Measurements from ENCODE around the gene ITFG2. TPM values are rescaled to one million over a fixed set of nuclear protein-coding genes. Genes with fewer than 3 reads are reported as not detected.

Gene ITFG2
- total RNA-seq, 2 donors from 2014 or later: 32.4 to 65.9 TPM

- peaks cover 38% of the 10 kb centered on the region for H3K4me1 ChIP-seq
- WGBS, 2 donors: 55 to 62% methylated on average over 6 to 7 of the region's 7 CpGs
- intact Hi-C loops (cut with DNase I): no loop called here
- TF ChIP-seq POLR2A (IDR thresholded peaks at IDR 0.05) (no peak), CTCF (IDR thresholded peaks at IDR 0.05) (no peak)
- no peaks in the 10 kb centered on the region for H3K9me3 ChIP-seq
- DNase-seq (peak; percentile 63 to 86 (median 71)), ATAC-seq (no peak)
- peak overlapping the region in 1 of 4 donors; percentile 39 for H3K27ac ChIP-seq
- peaks cover 13 to 28% of the 10 kb centered on the region in 2 donors for H3K36me3 ChIP-seq (replicated peaks in 1 of 2; ENCODE audit: insufficient read depth in 1 of 2, low read depth in 2 of 2)
- H3K27me3 ChIP-seq: no peaks in the 10 kb centered on the region
- H3K4me3 ChIP-seq: no peak overlapping the region
These were observed 14.6 kb upstream of the ITFG2 start for GRCh38 chr12:2797721-2798418.

GRCh38 chr12:2800046-2800570 is 12.4 kb upstream of the ITFG2 start:
- ATAC-seq: no peak

GRCh38 chr12:2801044-2801783 is 11.3 kb upstream of the ITFG2 start:
- H3K9me3 ChIP-seq: no peaks in the 10 kb centered on the region
- no peak for TF ChIP-seq CTCF (IDR thresholded peaks at IDR 0.05)
- no peak for TF ChIP-seq POLR2A (IDR thresholded peaks at IDR 0.05)
- H3K36me3 ChIP-seq (replicated peaks in 1 of 2; ENCODE audit: insufficient read depth in 1 of 2, low read depth in 2 of 2): peaks cover 17 to 35% of the 10 kb centered on the region in 2 donors
- WGBS, 2 donors: 57 to 63% methylated on average over 16 of the region's 16 CpGs
- DNase-seq: no peak
- H3K27ac ChIP-seq: no peak overlapping the region
- peaks cover 25% of the 10 kb centered on the region for H3K4me1 ChIP-seq
- H3K27me3 ChIP-seq: no peaks in the 10 kb centered on the region
- intact Hi-C loops (cut with DNase I): no loop called here
- no peak overlapping the region for H3K4me3 ChIP-seq
- ATAC-seq: no peak

More at GRCh38 chr12:2800046-2800570, 12.4 kb upstream of the ITFG2 start:
- H3K4me1 ChIP-seq: peaks cover 29% of the 10 kb centered on the region
- intact Hi-C loops (cut with DNase I): no loop called here
- no peak for TF ChIP-seq CTCF (IDR thresholded peaks at IDR 0.05)
- no peak for TF ChIP-seq POLR2A (IDR thresholded peaks at IDR 0.05)
- WGBS, 2 donors: 65 to 92% methylated on average over 2 to 3 of the region's 3 CpGs
- H3K9me3 ChIP-seq: no peaks in the 10 kb centered on the region
- no peak overlapping the region for H3K4me3 ChIP-seq
- H3K27ac ChIP-seq: no peak overlapping the region
- peaks cover 17 to 35% of the 10 kb centered on the region in 2 donors for H3K36me3 ChIP-seq (replicated peaks in 1 of 2; ENCODE audit: insufficient read depth in 1 of 2, low read depth in 2 of 2)
- no peaks in the 10 kb centered on the region for H3K27me3 ChIP-seq
- no peak for DNase-seq

GRCh38 chr12:2803635-2804392 is 8.7 kb upstream of the ITFG2 start:
- peaks cover 17 to 30% of the 10 kb centered on the region in 2 donors for H3K36me3 ChIP-seq (replicated peaks in 1 of 2; ENCODE audit: insufficient read depth in 1 of 2, low read depth in 2 of 2)
- DNase-seq: no peak
- intact Hi-C loops (cut with DNase I): no loop called here
- WGBS, 2 donors: 81 to 89% methylated on average over 7 of the region's 7 CpGs
- no peaks in the 10 kb centered on the region for H3K9me3 ChIP-seq
- H3K27ac ChIP-seq: peak overlapping the region in 1 of 4 donors; percentile 7
- TF ChIP-seq CTCF (IDR thresholded peaks at IDR 0.05): no peak
- H3K4me1 ChIP-seq: peaks cover 3% of the 10 kb centered on the region
- H3K4me3 ChIP-seq: no peak overlapping the region
- no peak for ATAC-seq
- H3K27me3 ChIP-seq: no peaks in the 10 kb centered on the region
